ENCODE data around the gene PLA2G4A.
"Not testable (repeated sequence)": the region's sequence is repeated elsewhere in the genome, so short reads cannot be mapped to it uniquely, and the experiment has no call there.

DNA sequence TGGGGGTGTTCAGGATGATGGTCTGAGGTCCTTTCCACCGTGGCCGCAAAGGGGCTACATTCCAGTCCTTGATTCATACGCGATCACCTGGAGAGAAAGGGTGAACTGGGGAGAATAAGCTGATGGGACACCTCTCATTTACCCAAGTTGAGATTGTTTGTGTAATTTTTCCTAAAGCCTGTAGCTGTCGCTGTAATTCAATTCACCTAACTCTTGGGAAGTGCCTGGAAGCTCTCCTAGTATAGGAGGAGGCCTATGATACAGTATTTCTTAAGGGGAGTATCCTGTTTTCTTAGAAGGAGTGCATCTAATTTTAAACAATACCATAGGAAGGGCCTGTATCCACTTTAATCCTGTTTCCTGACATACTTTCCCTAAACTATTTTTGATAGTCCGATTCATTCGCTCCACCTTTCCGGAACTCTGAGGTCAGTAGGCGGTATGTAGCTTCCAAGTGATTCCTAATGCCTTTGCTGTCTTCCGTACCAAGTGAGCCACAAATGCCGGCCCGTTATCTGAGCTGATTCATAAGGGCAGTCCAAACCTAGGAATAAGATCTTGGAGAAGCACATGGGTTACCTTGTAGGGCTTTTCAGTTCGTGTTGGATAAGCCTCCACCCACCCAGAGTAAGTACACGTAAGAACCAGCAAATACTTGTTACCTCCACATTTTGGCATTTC, 88.5 kb downstream of the PLA2G4A start:
- TF ChIP-seq, protein P1, sequence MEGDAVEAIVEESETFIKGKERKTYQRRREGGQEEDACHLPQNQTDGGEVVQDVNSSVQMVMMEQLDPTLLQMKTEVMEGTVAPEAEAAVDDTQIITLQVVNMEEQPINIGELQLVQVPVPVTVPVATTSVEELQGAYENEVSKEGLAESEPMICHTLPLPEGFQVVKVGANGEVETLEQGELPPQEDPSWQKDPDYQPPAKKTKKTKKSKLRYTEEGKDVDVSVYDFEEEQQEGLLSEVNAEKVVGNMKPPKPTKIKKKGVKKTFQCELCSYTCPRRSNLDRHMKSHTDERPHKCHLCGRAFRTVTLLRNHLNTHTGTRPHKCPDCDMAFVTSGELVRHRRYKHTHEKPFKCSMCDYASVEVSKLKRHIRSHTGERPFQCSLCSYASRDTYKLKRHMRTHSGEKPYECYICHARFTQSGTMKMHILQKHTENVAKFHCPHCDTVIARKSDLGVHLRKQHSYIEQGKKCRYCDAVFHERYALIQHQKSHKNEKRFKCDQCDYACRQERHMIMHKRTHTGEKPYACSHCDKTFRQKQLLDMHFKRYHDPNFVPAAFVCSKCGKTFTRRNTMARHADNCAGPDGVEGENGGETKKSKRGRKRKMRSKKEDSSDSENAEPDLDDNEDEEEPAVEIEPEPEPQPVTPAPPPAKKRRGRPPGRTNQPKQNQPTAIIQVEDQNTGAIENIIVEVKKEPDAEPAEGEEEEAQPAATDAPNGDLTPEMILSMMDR (optimal IDR thresholded peaks at IDR 0.05 in 1 of 3, IDR thresholded peaks at IDR 0.05 in 1 of 3, conservative IDR thresholded peaks at IDR 0.05 in 1 of 3; ENCODE audit: extremely low read depth in 1 of 3, insufficient read depth in 2 of 3, low read length in 3 of 3) = peak in 1 of 3 experiments; percentile 17
- not testable (repeated sequence) for TF ChIP-seq EZH2 (IDR thresholded peaks at IDR 0.05; ENCODE audit: low read length)

Data from keratinocyte (primary cell).